Middle frontal gyrus (tissue), 1 donor: Measurements from ENCODE around the gene FGF11.

ENCODE experiments used
- DNase-seq: peaks from one replicate; pipeline ENCODE4 v3.0.0-alpha.2; 2015; ENCODE audit warnings: low spot score; ENCODE audit errors: extremely low spot score

The FGF11 gene

DNA sequence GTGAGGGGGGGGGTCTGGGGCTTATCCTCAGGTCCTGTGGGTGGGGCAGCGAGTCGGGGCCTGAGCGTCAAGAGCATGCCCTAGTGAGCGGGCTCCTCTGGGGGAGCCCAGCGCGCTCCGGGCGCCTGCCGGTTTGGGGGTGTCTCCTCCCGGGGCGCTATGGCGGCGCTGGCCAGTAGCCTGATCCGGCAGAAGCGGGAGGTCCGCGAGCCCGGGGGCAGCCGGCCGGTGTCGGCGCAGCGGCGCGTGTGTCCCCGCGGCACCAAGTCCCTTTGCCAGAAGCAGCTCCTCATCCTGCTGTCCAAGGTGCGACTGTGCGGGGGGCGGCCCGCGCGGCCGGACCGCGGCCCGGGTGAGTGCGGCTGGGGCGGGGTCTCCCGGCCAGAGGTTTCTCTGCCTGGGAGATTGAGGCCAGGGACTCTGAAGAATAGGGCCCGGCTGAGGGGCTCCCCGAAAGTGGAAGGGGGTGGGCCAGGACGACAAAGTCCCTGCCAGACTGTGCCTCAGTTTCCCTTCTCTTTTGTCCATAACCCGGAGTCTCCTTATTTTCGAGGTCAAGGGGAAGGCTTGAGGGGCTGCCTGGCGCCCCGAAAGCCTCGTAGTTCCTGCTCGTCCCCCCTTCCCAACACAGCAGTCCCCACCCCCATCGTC is at the start of gene FGF11:
TSS of gene FGF11 (plus strand) at position 51 of the 651 bp plus-strand sequence. CDS start at position 160, 109 bp downstream.
- DNase-seq, result no peak

DNA sequence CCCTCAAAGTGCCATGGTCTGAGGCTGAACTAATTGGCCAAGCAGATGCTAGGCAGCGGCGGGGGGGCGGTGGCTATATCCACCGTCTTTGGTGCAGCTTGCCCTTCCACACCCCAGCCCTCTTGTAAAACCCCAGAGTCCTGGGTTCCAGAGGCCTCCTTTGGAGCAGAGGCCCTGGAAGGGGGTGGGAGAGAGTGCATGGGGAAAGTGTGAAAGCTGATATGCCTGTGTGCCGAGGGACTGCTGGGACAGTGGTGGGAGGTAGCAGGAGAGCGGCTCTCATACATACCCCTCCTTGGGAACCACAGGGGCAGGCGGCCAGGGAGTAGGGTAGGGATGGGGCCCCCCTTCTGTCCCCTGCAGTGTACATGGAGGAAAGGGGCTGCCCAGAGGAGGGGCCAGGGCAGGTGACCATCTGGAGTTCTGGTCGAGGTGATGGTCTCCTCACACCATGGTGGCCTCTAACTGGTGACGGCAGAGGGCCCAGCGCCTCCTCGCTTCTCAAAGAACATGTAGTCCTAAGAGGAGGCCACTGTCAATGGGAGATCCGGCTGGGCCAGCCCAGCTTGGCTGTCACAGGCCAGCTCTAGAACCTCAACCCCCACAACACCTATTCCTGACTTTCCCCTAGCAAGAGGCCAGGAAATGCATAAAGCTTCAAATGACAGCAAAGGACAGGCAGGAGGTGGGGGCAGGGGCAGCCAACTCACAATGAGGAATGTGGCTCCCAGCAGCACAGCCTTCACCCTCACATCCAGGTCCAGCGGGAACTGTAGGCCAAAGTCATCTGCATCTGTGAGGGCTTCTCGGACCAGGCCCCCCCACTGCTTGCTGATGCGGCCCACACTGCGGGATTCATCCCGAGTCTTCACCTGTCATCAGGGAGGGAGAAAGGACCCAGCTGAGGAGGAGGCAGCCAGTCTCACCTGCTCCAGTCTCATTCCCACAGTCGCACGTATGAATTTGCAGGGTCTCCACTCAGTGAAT is 49.1 kb upstream of the FGF11 start:
- no peak for DNase-seq

GRCh38 chr17:7391307-7391706 is 48.0 kb upstream of the FGF11 start:
- no peak for DNase-seq

DNA sequence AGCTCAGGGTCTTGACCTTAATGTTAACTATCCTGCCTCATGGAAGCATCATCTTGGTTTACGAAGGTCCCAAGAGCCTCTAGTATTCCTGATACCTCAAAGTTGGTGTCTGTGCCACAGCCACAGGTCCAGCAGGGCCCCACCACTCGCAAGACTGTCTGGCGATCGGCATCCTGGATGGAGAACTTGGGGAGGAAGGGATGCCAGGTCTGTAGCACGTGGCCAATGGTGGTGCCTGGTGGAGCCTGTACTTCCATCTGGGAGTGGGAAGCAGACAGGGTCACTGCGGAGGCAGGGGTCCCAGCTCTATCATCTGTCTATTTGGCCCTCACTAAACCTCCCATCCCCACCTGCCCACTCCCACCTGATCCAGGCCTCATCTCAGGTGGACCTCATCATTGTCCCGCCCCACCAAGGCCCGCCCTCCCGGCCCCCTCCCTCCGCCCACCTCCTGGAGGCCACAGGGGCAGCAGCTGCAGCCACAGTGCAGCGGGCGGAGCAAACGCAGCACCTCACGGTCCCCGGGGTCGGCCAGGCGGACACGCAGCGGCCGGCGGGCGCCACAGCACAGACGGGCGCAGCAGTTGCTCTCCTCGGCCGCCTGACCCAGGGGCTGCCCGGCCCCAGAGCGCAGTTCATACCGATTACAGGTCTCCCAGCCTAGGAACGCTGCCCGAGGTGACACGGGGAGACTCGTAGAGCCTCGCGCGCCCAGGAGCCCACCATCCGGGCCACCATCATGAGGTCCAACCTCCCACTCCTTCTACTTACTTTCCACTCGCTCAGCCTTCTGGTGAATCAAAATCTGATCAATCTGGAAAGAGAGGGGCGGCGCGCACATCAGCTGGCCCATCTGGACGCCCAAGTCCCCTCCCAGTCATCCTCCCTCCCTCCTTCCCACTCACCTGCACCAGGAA is 46.4 kb upstream of the FGF11 start:
- DNase-seq, result no peak

DNA sequence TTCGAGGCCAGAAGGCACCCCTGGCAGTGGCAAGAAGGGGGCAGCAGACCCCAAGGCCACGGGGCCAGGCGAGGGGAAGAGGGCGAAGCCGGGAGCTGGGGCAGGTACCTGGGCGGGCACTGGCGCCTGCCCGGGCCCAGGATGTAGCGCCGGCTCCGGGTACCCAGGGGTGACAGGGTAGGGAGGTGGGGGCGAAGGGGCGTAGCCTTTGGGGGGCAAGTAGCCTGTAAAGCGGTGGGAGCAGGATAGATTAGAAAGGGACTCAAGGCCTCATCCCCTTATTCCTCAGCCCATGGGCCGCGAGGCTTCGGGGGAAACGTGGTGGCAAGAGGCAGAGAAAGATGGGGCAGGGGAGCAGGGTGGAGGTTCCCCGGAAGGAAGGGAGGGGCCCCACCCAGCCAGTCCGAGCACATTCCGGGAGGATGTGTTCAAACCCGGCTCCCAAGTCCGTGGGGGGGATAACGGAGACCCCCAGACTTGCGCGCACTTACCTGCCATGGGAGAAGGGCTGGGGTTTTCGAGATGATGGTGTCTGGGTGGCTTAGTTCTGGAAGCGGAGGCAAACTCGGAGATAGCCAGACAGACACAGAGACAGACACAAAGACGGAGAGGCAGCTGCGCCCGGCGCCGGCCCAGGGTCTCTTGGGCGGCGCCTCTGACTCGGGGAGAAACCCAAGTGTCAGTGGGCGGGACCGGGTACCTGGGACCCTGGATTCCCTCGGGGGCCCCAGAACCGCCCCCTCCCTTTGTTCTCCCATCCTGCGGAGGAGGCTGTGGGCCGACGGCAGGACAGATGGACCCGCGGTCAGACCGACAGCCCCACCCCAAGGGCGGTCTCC is 45.5 kb upstream of the FGF11 start:
- no peak for DNase-seq

- peak; percentile 57 for DNase-seq
These were observed 44.7 kb upstream of the FGF11 start, which contains the start of gene PLSCR3 for GRCh38 chr17:7394452-7395191. Gene PLSCR3, minus strand, starts transcription at chr17:7394525. Its CDS starts 415 bp downstream, at chr17:7394110.

DNA sequence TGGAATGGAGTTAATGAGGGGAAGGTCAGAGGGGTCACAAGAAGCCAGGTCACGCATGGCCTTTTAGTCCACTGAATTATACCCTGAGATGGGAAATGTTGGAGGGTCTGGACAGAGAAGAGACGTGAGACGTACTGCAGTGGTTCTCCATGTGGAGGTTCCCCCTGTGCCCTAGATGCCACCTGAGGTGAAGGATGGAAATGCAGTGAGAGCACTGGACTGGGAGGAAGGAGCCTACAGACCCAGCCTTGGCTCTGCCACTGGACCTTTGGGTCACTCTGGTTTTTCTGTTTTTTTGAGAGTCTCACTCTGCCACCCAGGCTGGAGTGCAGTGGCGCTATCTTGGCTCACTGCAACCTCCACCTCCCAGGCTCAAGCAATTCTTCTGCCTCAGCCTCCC is 43.2 kb upstream of the FGF11 start:
- no peak for DNase-seq

- no peak for DNase-seq
These were observed 40.7 kb upstream of the FGF11 start for GRCh38 chr17:7398612-7399011.

DNA sequence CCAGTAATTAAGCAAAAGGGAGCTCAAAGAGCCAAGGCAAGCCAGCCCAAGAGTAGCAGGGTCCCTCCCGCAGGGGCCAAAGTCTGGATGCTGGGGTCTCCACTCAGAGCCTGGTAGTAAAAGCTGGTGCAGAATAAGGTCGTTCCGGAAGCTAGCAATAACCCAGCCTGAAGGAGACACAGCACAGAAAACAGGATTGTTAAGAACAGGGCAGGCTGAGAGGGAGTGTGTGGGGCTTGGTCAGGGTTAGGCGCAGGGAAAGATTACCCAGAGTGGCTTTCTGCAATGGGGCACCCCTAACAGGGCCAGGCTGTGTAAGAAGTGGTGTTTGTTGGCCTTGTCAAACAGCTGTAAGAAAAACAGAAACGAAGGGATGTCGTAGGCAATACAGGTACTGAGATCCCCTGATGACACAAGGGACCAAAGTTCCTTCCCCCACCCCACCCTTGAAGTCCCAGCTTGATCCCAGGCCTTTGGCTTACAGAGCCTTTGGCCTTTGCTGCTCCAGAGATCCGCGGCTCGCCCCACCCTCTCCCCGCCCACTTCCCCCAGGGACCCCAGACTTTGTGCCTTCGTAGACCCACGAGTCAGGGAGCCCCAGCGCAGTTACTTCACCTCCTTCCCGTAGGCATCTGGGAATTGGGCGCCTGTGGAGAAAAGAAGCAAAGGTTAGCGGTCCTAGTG is 36.1 kb upstream of the FGF11 start:
- DNase-seq, result no peak

DNA sequence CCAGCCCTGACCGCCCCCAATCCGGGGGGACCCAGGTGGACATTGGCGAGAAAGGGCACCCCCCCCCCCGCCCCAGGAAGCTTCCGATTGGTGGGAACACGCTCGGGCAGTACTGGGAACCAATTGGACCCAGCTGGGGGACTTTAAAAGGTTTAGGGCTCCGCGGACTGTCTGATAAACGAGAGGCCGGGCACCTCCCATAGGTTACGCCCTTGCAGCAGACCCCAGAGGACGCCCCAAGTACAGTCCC is 35.7 kb upstream of the FGF11 start:
- DNase-seq, result no peak

GRCh38 chr17:7403977-7404736 is 35.2 kb upstream of the FGF11 start, which contains the start of gene TMEM256:
Gene TMEM256, minus strand, starts transcription at chr17:7404097. Its CDS starts 13 bp downstream, at chr17:7404084.
- DNase-seq, result peak; percentile 99

- no peak for DNase-seq
These were observed 34.5 kb upstream of the FGF11 start for GRCh38 chr17:7404737-7405349.

DNA sequence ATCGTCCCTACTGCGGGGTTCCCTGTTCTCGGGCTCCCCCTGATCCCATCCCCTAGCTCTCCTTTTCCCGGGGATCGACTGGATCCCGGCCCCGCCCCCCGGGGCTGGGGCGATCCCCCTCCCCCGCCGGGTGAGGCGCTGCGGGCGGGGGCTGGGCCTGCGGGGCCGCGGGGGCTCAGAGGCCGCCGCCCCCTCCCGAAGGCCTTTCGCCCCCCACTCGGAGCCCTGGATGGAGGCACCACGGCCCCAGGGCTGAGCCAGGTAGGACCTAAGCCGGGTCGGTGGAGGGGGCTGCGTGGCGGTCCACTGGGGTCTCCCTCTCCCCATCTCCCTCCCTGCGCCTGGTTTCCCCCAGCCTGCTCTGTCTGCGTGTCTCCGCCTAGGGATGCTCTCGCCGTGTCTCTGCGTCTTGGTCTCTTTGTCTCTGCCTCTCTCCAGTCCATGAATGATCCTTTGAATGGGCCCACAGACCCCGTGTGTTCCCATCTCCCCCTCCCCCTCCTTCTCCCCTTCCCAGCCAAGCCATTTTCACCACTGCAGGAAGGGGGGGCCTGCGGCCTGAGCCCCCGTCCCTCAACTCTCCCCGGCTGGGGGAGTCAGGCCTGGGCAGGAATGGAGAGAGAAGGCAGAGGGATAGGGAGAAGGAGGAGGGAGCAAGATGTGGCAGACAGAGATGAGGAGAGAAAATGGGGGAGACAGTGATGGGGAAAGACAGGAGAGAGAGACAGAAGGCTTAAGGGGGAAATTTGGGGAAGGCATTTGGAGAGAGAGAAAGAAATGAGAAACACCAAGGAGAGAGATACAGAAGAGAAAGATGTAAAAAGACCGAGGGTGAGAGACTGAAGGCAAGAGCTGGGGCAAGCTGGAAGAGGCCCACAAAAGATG is 33.7 kb upstream of the FGF11 start:
- DNase-seq, result no peak

DNA sequence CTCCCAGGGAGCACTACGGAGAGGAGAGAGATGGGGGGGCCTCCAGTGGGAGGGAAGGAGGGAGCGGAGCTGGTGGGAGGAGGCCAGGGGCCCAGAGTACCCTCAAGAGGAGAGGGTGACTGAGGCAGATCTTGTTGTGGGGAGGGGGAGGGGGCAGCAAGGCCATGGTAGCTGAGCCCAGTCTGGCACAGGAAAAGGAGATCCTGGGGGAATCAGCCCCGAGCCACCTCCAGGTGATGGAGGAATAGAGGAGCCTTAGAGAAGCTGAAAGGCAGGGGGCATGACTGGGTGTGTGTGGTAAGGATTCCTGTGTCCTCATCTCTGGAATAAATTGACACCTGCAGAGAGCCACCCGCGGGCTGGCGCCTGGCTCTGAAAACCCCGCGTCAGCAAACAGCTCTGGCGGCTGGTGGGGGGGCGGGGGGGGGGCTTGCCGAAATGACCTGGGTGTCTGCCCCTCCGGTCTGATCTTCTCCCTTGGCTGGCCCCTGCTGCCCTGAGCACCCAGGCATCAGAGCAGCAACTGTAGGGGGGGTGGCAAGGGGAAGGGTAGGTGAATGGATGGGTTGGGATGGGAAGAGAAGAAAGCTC is 33.0 kb upstream of the FGF11 start:
- DNase-seq, result no peak

DNA sequence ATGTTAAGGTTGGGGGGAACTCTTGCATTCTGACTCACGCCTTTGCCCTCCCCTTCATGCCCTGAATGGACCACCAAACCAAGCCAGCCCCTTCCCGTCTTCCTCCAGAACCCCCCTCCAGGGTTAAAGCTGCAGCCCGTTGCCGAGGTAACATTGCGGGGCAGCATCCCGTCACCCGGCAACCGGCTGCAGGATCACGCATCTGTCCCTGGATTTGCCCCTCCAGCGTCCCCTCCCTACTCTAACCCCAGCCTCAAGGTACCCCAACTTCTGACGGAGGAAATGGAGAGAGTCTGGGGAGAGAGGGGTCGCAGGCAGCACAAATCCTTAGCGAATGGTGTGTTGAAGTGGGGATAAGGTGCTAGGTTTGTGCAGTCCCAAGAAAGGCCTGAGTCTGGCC is 32.2 kb upstream of the FGF11 start:
- no peak for DNase-seq

GRCh38 chr17:7407485-7408251 is 31.6 kb upstream of the FGF11 start, which contains the start of gene NLGN2:
Gene NLGN2, plus strand, starts transcription at chr17:7407845. Its CDS starts 411 bp downstream, at chr17:7408256.
- DNase-seq, result no peak
